Lower leg skin (tissue), 3 donors: ENCODE measurements around the gene TMEM214.

Source experiments
- POLR2A ChIP-seq, 2 donors: fragments of 450-650 bp; IDR thresholded peaks; one replicate each; pipeline ENCODE4 v1.6.1; 2016 to 2017; ENCODE audit warnings: antibody characterized with exemption in 2 of 2, mild to moderate bottlenecking in 1 of 2, moderate library complexity in 1 of 2
- TF ChIP-seq, protein P1 (sequence below), 3 donors: fragments of 450-650 bp; IDR thresholded peaks; one replicate each; pipeline ENCODE4 v1.5.1; 2016; ENCODE audit warnings: antibody characterized with exemption in 3 of 3, mild to moderate bottlenecking in 3 of 3, moderate library complexity in 2 of 3

DNA sequence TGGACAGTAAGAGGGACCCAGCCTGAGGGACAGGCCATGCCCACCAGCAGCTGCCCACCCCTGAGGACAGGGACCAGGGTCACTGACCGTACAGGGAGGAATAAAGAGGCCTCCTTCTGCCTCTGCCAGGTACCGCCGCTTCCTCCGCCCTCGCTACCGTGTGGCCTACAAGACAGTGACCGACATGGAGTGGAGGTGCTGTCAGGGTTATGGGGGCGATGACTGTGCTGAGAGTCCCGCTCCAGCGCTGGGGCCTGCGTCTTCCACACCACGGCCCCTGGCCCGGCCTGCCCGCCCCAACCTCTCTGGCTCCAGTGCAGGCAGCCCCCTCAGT is 47.8 kb downstream of the TMEM214 start:
- no peak for TF ChIP-seq POLR2A (IDR thresholded peaks at IDR 0.05)
- TF ChIP-seq, protein P1, sequence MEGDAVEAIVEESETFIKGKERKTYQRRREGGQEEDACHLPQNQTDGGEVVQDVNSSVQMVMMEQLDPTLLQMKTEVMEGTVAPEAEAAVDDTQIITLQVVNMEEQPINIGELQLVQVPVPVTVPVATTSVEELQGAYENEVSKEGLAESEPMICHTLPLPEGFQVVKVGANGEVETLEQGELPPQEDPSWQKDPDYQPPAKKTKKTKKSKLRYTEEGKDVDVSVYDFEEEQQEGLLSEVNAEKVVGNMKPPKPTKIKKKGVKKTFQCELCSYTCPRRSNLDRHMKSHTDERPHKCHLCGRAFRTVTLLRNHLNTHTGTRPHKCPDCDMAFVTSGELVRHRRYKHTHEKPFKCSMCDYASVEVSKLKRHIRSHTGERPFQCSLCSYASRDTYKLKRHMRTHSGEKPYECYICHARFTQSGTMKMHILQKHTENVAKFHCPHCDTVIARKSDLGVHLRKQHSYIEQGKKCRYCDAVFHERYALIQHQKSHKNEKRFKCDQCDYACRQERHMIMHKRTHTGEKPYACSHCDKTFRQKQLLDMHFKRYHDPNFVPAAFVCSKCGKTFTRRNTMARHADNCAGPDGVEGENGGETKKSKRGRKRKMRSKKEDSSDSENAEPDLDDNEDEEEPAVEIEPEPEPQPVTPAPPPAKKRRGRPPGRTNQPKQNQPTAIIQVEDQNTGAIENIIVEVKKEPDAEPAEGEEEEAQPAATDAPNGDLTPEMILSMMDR (IDR thresholded peaks at IDR 0.05): no peak
